ENCODE measurements around the gene RAD23B. TPM values are rescaled to one million over a fixed set of nuclear protein-coding genes. Genes with fewer than 3 reads are reported as not detected.

RAD23B gene
- total and polyA plus RNA-seq, 2 experiments from 2014 or later: 18.9 to 124 TPM

- Histone ChIP-seq H2AFZ (no peak overlapping the region), H3K79me2 (ENCODE audit: insufficient read depth) (peaks cover 100% of the 10 kb centered on the region), H3K9me2 (ENCODE audit: insufficient read depth) (no peaks in the 10 kb centered on the region), H3F3A (ENCODE audit: insufficient read depth) (peaks cover 22% of the 10 kb centered on the region), H3K4me3 (no peak overlapping the region), H3K4me1 (ENCODE audit: insufficient read depth) (no peaks in the 10 kb centered on the region), H3K9ac (no peak overlapping the region), H3K4me2 (ENCODE audit: unreplicated experiment) (no peak overlapping the region), H3K36me3 (ENCODE audit: low read depth) (peaks cover 89% of the 10 kb centered on the region), H3K27ac (no peak overlapping the region), H3K27me3 (replicated peaks; ENCODE audit: insufficient read depth) (no peaks in the 10 kb centered on the region), H4K20me1 (ENCODE audit: insufficient read depth) (peaks cover 25% of the 10 kb centered on the region; the same call in 1 of the 2 replicates), H3K9me3 (ENCODE audit: low read depth) (no peaks in the 10 kb centered on the region)
- 36 to 59% methylated on average over 1 of the region's 1 CpG for WGBS, 2 experiments (ENCODE audit: low coverage in 1 of 2, low lambda C conversion rate in 2 of 2, missing lambda C conversion rate in 2 of 2)
- TF ChIP-seq EZH2 (IDR thresholded peaks at IDR 0.05; ENCODE audit: insufficient read depth, poor library complexity, severe bottlenecking) (no peak), EZH2phosphoT487 (IDR thresholded peaks at IDR 0.05; ENCODE audit: insufficient read depth, low read depth) (no peak)
- DNase-seq: peak; percentile 35
- in situ Hi-C loops (cut with MboI): no loop called here
Measured at GRCh38 chr9:107307331-107307730, 24.3 kb downstream of the RAD23B start.

GRCh38 chr9:107308461-107308860 lies 25.4 kb downstream of the RAD23B start:
- no peak for DNase-seq
- no peak overlapping the region for H3K4me3 ChIP-seq
- H4K20me1 ChIP-seq (ENCODE audit: insufficient read depth): peaks cover 23% of the 10 kb centered on the region; the same call in 1 of the 2 replicates
- no peaks in the 10 kb centered on the region for H3K9me2 ChIP-seq (ENCODE audit: insufficient read depth)
- H3K9me3 ChIP-seq (ENCODE audit: low read depth): no peaks in the 10 kb centered on the region
- no peaks in the 10 kb centered on the region for H3K4me1 ChIP-seq (ENCODE audit: insufficient read depth)
- peaks cover 21% of the 10 kb centered on the region for H3F3A ChIP-seq (ENCODE audit: insufficient read depth)
- H3K36me3 ChIP-seq (ENCODE audit: low read depth): peaks cover 82% of the 10 kb centered on the region
- in situ Hi-C loops (cut with MboI): no loop called here
- H3K79me2 ChIP-seq (ENCODE audit: insufficient read depth): peaks cover 100% of the 10 kb centered on the region
- no peak overlapping the region for H3K9ac ChIP-seq
- H2AFZ ChIP-seq: no peak overlapping the region
- TF ChIP-seq EZH2 (IDR thresholded peaks at IDR 0.05; ENCODE audit: insufficient read depth, poor library complexity, severe bottlenecking) (no peak), EZH2phosphoT487 (IDR thresholded peaks at IDR 0.05; ENCODE audit: insufficient read depth, low read depth) (no peak)
- H3K4me2 ChIP-seq (ENCODE audit: unreplicated experiment): no peak overlapping the region
- WGBS, 2 experiments (ENCODE audit: low coverage in 1 of 2, low lambda C conversion rate in 2 of 2, missing lambda C conversion rate in 2 of 2): 56% methylated on average over 1 of the region's 1 CpG
- no peak overlapping the region for H3K27ac ChIP-seq
- no peaks in the 10 kb centered on the region for H3K27me3 ChIP-seq (replicated peaks; ENCODE audit: insufficient read depth)

- TF ChIP-seq EZH2 (IDR thresholded peaks at IDR 0.05; ENCODE audit: insufficient read depth, poor library complexity, severe bottlenecking) (no peak), EZH2phosphoT487 (IDR thresholded peaks at IDR 0.05; ENCODE audit: insufficient read depth, low read depth) (no peak)
- Histone ChIP-seq H3F3A (ENCODE audit: insufficient read depth) (peaks cover 22% of the 10 kb centered on the region), H4K20me1 (ENCODE audit: insufficient read depth) (peaks cover 23% of the 10 kb centered on the region), H3K4me3 (no peak overlapping the region), H2AFZ (no peak overlapping the region), H3K9me2 (ENCODE audit: insufficient read depth) (no peaks in the 10 kb centered on the region), H3K27me3 (replicated peaks; ENCODE audit: insufficient read depth) (no peaks in the 10 kb centered on the region), H3K36me3 (ENCODE audit: low read depth) (peaks cover 82% of the 10 kb centered on the region), H3K9ac (no peak overlapping the region), H3K27ac (no peak overlapping the region), H3K79me2 (ENCODE audit: insufficient read depth) (peaks cover 100% of the 10 kb centered on the region), H3K9me3 (ENCODE audit: low read depth) (no peaks in the 10 kb centered on the region), H3K4me2 (ENCODE audit: unreplicated experiment) (no peak overlapping the region), H3K4me1 (ENCODE audit: insufficient read depth) (no peaks in the 10 kb centered on the region)
- no peak for DNase-seq
- in situ Hi-C loops (cut with MboI): no loop called here
- WGBS, 2 experiments (ENCODE audit: low coverage in 1 of 2, low lambda C conversion rate in 2 of 2, missing lambda C conversion rate in 2 of 2): 90 to 96% methylated on average over 5 of the region's 5 CpGs
Measured at GRCh38 chr9:107309271-107309670, 26.2 kb downstream of the RAD23B start.

- in situ Hi-C loops (cut with MboI): no loop called here
- TF ChIP-seq EZH2phosphoT487 (IDR thresholded peaks at IDR 0.05; ENCODE audit: insufficient read depth, low read depth): no peak
- no peak for TF ChIP-seq EZH2 (IDR thresholded peaks at IDR 0.05; ENCODE audit: insufficient read depth, poor library complexity, severe bottlenecking)
- peak; percentile 31 for DNase-seq
- Histone ChIP-seq H3K4me1 (ENCODE audit: insufficient read depth) (no peaks in the 10 kb centered on the region), H3K4me2 (ENCODE audit: unreplicated experiment) (no peak overlapping the region), H3K27ac (no peak overlapping the region; the same call in 1 of the 2 replicates), H3K79me2 (ENCODE audit: insufficient read depth) (peaks cover 100% of the 10 kb centered on the region), H3K36me3 (ENCODE audit: low read depth) (peaks cover 72% of the 10 kb centered on the region), H4K20me1 (ENCODE audit: insufficient read depth) (peaks cover 33% of the 10 kb centered on the region), H2AFZ (no peak overlapping the region), H3K4me3 (no peak overlapping the region), H3K9ac (no peak overlapping the region), H3K27me3 (replicated peaks; ENCODE audit: insufficient read depth) (no peaks in the 10 kb centered on the region), H3K9me3 (ENCODE audit: low read depth) (no peaks in the 10 kb centered on the region), H3F3A (ENCODE audit: insufficient read depth) (peaks cover 32% of the 10 kb centered on the region), H3K9me2 (ENCODE audit: insufficient read depth) (no peaks in the 10 kb centered on the region)
- WGBS, 2 experiments (ENCODE audit: low coverage in 1 of 2, low lambda C conversion rate in 2 of 2, missing lambda C conversion rate in 2 of 2): 81 to 84% methylated on average over 8 of the region's 8 CpGs
Measured at GRCh38 chr9:107312376-107313050, 29.4 kb downstream of the RAD23B start.

Data from GM23248 (cell line).